Right atrium auricular region (tissue), 2 donors: ENCODE measurements around the gene LARGE2. TPM values are rescaled to one million over a fixed set of nuclear protein-coding genes. Genes with fewer than 3 reads are reported as not detected.

ENCODE experiments used
- DNase-seq: peaks from one replicate; pipeline ENCODE4 v3.0.0-alpha.2; 2019; ENCODE audit warnings: low spot score
- H3K27ac ChIP-seq, 2 donors: fragments of 200-600 bp; sonication (generic); 1 replicate in 1 of 2; 2 replicates in 1 of 2; pipeline ENCODE4 v1.5.1; 2016 to 2019
- H3K27me3 ChIP-seq, 2 donors: fragments of 200-600 bp; sonication (generic); one replicate each; pipeline versions ENCODE4 v1.5.1 to v1.6.0; 2017 to 2019
- H3K36me3 ChIP-seq: fragments of 200-600 bp; sonication (generic); one replicate; pipeline ENCODE4 v1.5.1; 2016
- H3K4me1 ChIP-seq, 2 donors: fragments of 200-600 bp; sonication (generic); one replicate each; pipeline versions ENCODE4 v1.5.1 to v1.6.0; 2017 to 2019
- H3K4me3 ChIP-seq, 2 donors: fragments of 200-600 bp; sonication (generic); 1 replicate in 1 of 2; 2 replicates in 1 of 2; pipeline ENCODE4 v1.5.1; 2017 to 2019; ENCODE audit warnings: mild to moderate bottlenecking in 1 of 2, moderate library complexity in 1 of 2
- H3K9me3 ChIP-seq, 2 donors: fragments of 200-600 bp; sonication (generic); one replicate each; pipeline ENCODE4 v1.5.1; 2019
- total RNA-seq, 2 donors: library from RNA; depleted of rRNA; stranded (reverse); fragments of >200 nt; gene quantifications; one replicate each; pipeline ENCODE4 v1.1.0, GENCODE V29; 2016
- TF ChIP-seq, protein P1 (sequence below), 2 donors: fragments of 200-600 bp; sonication (generic); IDR thresholded peaks; one replicate each; pipeline ENCODE4 v1.5.1; 2019; ENCODE audit warnings: antibody characterized with exemption in 2 of 2

The LARGE2 gene
- total RNA-seq, 2 donors from 2014 or later: 0.51 TPM; not detected in 1

DNA sequence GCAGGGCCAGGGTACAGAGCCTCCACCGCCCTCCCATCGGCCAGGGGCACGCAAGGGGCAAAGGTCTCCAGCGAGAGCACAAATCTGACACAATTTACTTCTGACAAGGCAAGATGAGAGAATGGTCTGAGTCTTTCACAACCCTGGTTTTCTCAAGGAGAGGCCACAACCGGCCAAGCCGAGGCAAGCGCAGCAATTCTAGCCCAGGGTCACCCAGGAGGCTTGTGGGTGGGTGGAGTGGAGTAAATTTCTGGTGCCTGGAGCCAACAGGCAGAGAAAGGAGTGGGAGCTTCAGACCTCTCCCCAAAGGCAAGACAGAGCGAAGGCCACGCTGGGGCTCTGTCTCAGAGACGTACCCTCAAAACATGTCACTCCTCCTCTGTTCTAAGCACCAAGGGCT, 9.3 kb downstream of the LARGE2 start:
- H3K4me1 ChIP-seq: peaks cover 0 to 14% of the 10 kb centered on the region in 2 donors
- H3K27ac ChIP-seq: no peak overlapping the region
- TF ChIP-seq, protein P1, sequence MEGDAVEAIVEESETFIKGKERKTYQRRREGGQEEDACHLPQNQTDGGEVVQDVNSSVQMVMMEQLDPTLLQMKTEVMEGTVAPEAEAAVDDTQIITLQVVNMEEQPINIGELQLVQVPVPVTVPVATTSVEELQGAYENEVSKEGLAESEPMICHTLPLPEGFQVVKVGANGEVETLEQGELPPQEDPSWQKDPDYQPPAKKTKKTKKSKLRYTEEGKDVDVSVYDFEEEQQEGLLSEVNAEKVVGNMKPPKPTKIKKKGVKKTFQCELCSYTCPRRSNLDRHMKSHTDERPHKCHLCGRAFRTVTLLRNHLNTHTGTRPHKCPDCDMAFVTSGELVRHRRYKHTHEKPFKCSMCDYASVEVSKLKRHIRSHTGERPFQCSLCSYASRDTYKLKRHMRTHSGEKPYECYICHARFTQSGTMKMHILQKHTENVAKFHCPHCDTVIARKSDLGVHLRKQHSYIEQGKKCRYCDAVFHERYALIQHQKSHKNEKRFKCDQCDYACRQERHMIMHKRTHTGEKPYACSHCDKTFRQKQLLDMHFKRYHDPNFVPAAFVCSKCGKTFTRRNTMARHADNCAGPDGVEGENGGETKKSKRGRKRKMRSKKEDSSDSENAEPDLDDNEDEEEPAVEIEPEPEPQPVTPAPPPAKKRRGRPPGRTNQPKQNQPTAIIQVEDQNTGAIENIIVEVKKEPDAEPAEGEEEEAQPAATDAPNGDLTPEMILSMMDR (IDR thresholded peaks at IDR 0.05): no peak
- H3K4me3 ChIP-seq: no peak overlapping the region
- H3K9me3 ChIP-seq: no peaks in the 10 kb centered on the region
- peaks cover 47% of the 10 kb centered on the region for H3K36me3 ChIP-seq
- H3K27me3 ChIP-seq: no peaks in the 10 kb centered on the region
- no peak for DNase-seq

DNA sequence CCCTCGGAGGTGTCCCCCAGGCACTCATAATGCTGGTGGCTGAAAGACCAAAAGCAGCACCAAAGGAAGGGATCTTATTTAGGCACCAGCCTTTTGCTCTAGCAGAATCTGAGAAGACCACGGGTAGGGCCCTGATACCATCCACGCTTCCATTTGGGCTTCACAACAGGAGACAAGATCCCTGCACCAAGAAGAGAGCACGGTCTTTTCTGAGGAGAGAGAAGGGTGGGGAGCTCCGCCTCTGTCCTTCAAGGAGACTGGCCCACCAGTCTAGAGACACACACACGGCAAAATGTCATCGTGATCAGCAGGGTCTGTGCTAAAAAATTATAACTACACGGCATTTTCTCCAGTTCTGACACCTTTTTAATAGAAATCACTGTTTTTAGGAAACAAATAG, 9.8 kb downstream of the LARGE2 start:
- no peak for DNase-seq
- Histone ChIP-seq H3K4me3 (no peak overlapping the region), H3K27ac (no peak overlapping the region), H3K4me1 (peaks cover 0 to 14% of the 10 kb centered on the region in 2 donors), H3K9me3 (no peaks in the 10 kb centered on the region), H3K36me3 (peaks cover 52% of the 10 kb centered on the region), H3K27me3 (no peaks in the 10 kb centered on the region)
- TF ChIP-seq, protein P1 (IDR thresholded peaks at IDR 0.05): no peak

DNA sequence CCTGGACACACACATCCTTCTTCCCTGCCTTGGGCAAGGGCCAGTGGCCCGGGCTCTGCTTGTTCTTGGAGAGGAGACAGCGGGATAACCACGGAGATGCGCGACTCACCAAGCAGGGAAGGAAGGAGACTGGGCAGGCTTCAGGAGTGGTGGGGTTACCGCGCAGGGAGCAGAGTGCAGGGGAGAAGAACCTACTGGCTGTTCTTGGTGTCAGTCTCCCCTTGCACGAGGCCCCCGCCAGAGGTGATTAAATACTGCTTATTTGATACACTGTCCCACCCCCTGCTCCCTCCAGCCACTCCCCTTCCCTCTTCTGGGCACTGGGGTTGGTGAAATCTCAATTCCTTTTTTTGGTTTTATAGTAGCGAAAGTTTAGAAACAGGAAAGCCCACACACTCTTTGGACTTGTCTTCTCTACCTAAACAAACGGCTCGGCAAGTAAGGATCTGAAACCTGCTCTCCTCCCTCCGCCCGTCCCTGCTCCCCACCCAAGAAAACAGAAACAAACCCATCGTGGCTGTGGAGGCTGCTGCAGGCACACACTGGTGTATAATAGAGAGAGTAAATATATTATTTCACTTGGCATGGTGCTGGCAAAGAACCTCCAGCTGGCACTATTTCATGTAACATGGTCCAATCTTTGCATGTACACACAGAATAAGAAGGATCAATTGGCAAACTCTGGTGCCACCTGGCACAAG, 10.8 kb downstream of the LARGE2 start:
- H3K36me3 ChIP-seq: peaks cover 63% of the 10 kb centered on the region
- no peaks in the 10 kb centered on the region for H3K9me3 ChIP-seq
- H3K27ac ChIP-seq: no peak overlapping the region
- TF ChIP-seq, protein P1 (IDR thresholded peaks at IDR 0.05): no peak
- no peaks in the 10 kb centered on the region for H3K27me3 ChIP-seq
- peaks cover 0 to 14% of the 10 kb centered on the region in 2 donors for H3K4me1 ChIP-seq
- no peak overlapping the region for H3K4me3 ChIP-seq
- no peak for DNase-seq

DNA sequence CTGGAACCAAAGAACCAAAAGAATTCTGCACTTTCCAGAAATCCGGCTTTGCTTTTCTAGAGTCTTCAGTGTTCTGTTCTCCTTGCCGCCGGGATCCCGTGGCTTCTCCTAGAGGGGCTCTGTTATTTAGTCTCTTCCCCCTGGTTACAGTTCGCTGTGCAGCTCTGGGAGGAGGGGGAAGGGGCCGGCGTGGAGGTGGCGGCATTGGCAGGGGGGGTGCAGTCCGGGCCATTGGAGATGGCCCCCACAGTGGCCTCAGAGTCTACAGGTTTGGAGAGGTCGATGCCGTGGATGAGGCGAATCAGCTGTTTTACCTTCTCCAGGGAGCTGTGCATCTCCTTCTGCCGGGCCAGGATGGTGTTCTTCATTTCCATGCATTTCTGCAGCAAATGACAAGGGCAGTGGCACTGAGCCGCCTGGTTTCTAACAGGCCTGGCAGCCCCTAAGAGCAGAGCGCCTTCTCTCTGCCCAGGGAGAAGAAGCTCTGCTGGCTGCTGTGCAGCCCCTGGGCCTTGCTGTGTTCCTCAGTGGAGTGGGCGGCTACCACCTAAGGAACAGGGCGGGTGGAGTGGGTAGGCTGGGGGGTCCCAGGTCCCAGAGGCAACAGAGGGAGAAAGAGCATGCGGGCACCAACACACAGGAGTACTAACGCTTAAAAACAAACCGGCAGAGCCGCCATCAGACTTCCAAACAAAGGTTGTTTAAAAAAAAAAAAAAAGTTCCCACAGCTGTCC, 11.6 kb downstream of the LARGE2 start:
- H3K36me3 ChIP-seq: peaks cover 65% of the 10 kb centered on the region
- TF ChIP-seq, protein P1 (IDR thresholded peaks at IDR 0.05): no peak
- H3K4me3 ChIP-seq: no peak overlapping the region
- H3K27me3 ChIP-seq: no peaks in the 10 kb centered on the region
- H3K27ac ChIP-seq: no peak overlapping the region
- H3K4me1 ChIP-seq: peaks cover 0 to 14% of the 10 kb centered on the region in 2 donors
- H3K9me3 ChIP-seq: no peaks in the 10 kb centered on the region
- no peak for DNase-seq

DNA sequence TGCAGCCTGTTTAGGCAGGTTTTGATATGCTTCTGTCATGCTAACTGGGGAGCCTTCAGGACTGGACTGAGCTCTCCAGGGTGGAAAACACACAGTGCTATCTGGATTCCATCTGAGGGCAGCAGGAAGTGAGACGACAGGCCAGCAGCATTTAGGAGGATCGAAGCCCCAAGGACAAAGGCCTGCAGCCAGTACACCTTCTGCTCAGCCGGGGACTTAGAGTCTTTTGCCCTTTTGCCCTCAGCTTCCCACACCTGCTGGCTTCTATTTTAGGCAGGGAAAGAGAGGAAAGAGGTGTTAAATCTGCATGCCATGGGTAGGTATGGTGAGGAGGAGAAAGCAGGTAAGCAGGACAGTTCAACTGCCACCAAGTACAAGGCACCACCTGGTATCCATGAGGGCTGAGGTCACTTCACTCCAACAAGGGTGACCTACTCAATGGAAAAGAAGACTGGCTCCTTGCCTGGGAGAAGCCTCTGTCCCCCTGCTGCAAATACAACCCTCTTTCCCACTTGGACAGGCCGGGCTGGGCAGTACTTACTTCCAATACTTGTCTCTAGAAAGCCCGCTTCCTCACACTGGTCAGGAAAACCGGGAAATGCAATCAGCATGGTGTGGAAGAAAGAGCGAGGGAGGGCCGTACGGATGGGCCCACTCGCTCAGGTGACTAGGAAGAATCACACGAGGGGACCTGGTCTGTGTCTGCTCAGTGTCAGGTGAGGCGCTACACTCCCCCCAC, 12.3 kb downstream of the LARGE2 start:
- TF ChIP-seq, protein P1 (IDR thresholded peaks at IDR 0.05): no peak
- H3K36me3 ChIP-seq: peaks cover 65% of the 10 kb centered on the region
- no peaks in the 10 kb centered on the region for H3K27me3 ChIP-seq
- peaks cover 0 to 14% of the 10 kb centered on the region in 2 donors for H3K4me1 ChIP-seq
- no peak for DNase-seq
- no peaks in the 10 kb centered on the region for H3K9me3 ChIP-seq
- no peak overlapping the region for H3K4me3 ChIP-seq
- no peak overlapping the region for H3K27ac ChIP-seq
